PC-9 (cell line): ENCODE measurements around the gene ALCAM.

Source experiments
- EZH2 ChIP-seq: fragments of 200-600 bp; sonication (generic); IDR thresholded peaks from 2 replicates; pipeline ENCODE4 v1.8.0; 2017; ENCODE audit warnings: antibody characterized with exemption, low read depth
- TF ChIP-seq, protein P1 (sequence below): fragments of 200-600 bp; sonication (generic); conservative IDR thresholded peaks from 2 replicates; pipeline ENCODE4 v1.6.1; 2017; ENCODE audit warnings: mixed run types, antibody characterized with exemption, mild to moderate bottlenecking, moderate library complexity

DNA sequence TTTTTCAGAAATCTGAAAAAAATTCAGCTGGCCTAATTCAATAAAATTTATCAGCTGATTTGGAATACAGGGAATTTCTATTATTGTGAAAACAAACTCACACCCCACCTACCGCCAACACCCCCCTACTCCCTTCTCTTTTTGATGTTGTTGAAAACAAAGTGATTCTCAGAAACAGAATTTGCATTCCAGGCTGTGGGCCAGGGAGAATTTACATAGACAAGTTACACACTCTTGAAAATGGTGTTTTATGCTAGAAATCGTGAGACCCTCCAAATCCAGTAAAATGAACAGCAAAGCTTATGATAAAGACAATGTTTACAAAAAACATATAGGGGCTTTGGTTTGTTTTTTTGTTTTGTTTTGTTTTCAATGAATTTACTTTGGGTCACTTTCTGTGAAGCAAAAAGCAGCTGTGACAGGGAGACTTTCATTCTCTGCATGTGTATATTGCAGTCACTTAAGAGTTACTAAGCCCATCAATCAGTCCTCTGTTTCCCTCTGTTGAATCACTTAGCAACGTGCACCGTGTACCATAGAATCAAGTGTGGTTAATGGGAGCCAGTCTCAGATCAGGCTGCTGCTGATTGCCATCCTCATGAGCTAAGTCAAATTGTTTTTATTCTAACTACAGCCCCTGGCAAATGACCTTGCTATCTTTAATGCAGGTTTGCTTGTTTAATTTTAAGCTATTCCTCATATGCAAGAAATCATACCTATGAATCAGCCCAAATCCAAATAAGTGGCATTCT lies 159.8 kb downstream of the ALCAM start:
- TF ChIP-seq, protein P1, sequence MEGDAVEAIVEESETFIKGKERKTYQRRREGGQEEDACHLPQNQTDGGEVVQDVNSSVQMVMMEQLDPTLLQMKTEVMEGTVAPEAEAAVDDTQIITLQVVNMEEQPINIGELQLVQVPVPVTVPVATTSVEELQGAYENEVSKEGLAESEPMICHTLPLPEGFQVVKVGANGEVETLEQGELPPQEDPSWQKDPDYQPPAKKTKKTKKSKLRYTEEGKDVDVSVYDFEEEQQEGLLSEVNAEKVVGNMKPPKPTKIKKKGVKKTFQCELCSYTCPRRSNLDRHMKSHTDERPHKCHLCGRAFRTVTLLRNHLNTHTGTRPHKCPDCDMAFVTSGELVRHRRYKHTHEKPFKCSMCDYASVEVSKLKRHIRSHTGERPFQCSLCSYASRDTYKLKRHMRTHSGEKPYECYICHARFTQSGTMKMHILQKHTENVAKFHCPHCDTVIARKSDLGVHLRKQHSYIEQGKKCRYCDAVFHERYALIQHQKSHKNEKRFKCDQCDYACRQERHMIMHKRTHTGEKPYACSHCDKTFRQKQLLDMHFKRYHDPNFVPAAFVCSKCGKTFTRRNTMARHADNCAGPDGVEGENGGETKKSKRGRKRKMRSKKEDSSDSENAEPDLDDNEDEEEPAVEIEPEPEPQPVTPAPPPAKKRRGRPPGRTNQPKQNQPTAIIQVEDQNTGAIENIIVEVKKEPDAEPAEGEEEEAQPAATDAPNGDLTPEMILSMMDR: no peak
- no peak for TF ChIP-seq EZH2
